ENCODE measurements around the gene TTC34.

The TTC34 gene

GRCh38 chr1:2623571-2624337, 177.7 kb downstream of the TTC34 start:
- DNase-seq: no peak

- no peak for DNase-seq
These were observed 183.5 kb downstream of the TTC34 start for GRCh38 chr1:2617971-2618470.

- DNase-seq: no peak
These were observed 187.3 kb downstream of the TTC34 start for GRCh38 chr1:2614145-2614544.

GRCh38 chr1:2612591-2613365, 188.7 kb downstream of the TTC34 start:
- no peak for DNase-seq

- DNase-seq: no peak
These were observed 189.7 kb downstream of the TTC34 start for GRCh38 chr1:2611621-2612437.

- DNase-seq: peak in 1 of 2 experiments; percentile 31
These were observed 190.4 kb downstream of the TTC34 start for GRCh38 chr1:2611031-2611501.

- DNase-seq: peak; percentile 5 to 12
These were observed 191.2 kb downstream of the TTC34 start for GRCh38 chr1:2610036-2610959.

GRCh38 chr1:2609319-2610035, 192.0 kb downstream of the TTC34 start:
- DNase-seq: no peak

GRCh38 chr1:2607641-2608091, 193.8 kb downstream of the TTC34 start:
- DNase-seq: no peak

GRCh38 chr1:2606881-2607621, 194.4 kb downstream of the TTC34 start:
- DNase-seq: no peak

GRCh38 chr1:2606396-2606880, 195.1 kb downstream of the TTC34 start:
- no peak for DNase-seq

- DNase-seq: no peak
These were observed 195.7 kb downstream of the TTC34 start for GRCh38 chr1:2605509-2606395.

- DNase-seq: no peak
These were observed 196.5 kb downstream of the TTC34 start for GRCh38 chr1:2604844-2605508.

- DNase-seq: no peak
These were observed 197.2 kb downstream of the TTC34 start for GRCh38 chr1:2604156-2604843.

GRCh38 chr1:2603521-2604155, 197.9 kb downstream of the TTC34 start:
- DNase-seq: no peak

- no peak for DNase-seq
These were observed 198.5 kb downstream of the TTC34 start for GRCh38 chr1:2602866-2603520.

- DNase-seq: no peak
These were observed 199.1 kb downstream of the TTC34 start for GRCh38 chr1:2602311-2602835.

Data from NCI-H2081 (cell line).